IMR-90 (cell line): ENCODE results near the gene RADIL. TPM values are rescaled to one million over a fixed set of nuclear protein-coding genes. Genes with fewer than 3 reads are reported as not detected.

ENCODE experiments used
- ATAC-seq: fragments of 200-7000 bp; cut with Tn5 transposase; 2 replicates; pipeline ENCODE4 v1.9.1; 2020; ENCODE audit warnings: low read depth, mild to moderate bottlenecking, moderate library complexity
- BruUV-seq: library from RNA; stranded (reverse); fragments of 400-500 nt; replicated peaks from 2 replicates; lab custom pipeline; 2021; lab: Mats Ljungman, UMichigan
- CTCF ChIA-PET: fragments of 300-600 bp; formaldehyde crosslinking; extraction: SDS; loops from one replicate; lab custom pipeline; 2021; ENCODE audit warnings: antibody characterized with exemption; lab: Yijun Ruan, JAX
- POLR2A ChIA-PET: fragments of 300-600 bp; sonication (Branson Sonifier 250); formaldehyde crosslinking; loops from one replicate; lab custom pipeline; 2022; ENCODE audit warnings: antibody characterized with exemption; ENCODE audit not compliant: unreplicated experiment; lab: Charles Lee
- DNase-seq: peaks from one replicate; pipeline ENCODE4 v3.0.0; 2013
- H2AFZ ChIP-seq: replicated peaks from 2 replicates; pipeline ENCODE3; 2013; ENCODE audit warnings: low read length, mild to moderate bottlenecking; ENCODE audit not compliant: poor library complexity
- H2AK5ac ChIP-seq: 2 replicates; pipeline ENCODE4 v1.6.1; 2013; ENCODE audit warnings: low read depth, low read length, inconsistent platforms
- H2AK9ac ChIP-seq: replicated peaks from 2 replicates; pipeline ENCODE3; 2013; ENCODE audit warnings: mild to moderate bottlenecking, low read depth, low read length, moderate library complexity; ENCODE audit not compliant: poor library complexity
- H2BK120ac ChIP-seq: 2 replicates; pipeline ENCODE4 v1.6.1; 2013; ENCODE audit warnings: low read depth, low read length, inconsistent platforms
- H2BK15ac ChIP-seq: 3 replicates; pipeline ENCODE4 v1.6.1; 2013; ENCODE audit warnings: low read depth, low read length, inconsistent platforms
- H2BK20ac ChIP-seq: 2 replicates; pipeline ENCODE4 v1.6.1; 2013; ENCODE audit warnings: low read depth, mild to moderate bottlenecking, inconsistent platforms, low read length, moderate library complexity
- H2BK5ac ChIP-seq: 2 replicates; pipeline ENCODE4 v1.6.1; 2013; ENCODE audit warnings: mild to moderate bottlenecking, low read depth, low read length, inconsistent platforms; ENCODE audit not compliant: poor library complexity, severe bottlenecking
- H3K14ac ChIP-seq: replicated peaks from 2 replicates; pipeline ENCODE4 v1.6.1; 2013; ENCODE audit warnings: low read depth, low read length, inconsistent platforms
- H3K18ac ChIP-seq: 2 replicates; pipeline ENCODE4 v1.6.1; 2013; ENCODE audit warnings: low read depth, low read length, control low read depth
- H3K23ac ChIP-seq: 2 replicates; pipeline ENCODE4 v1.6.1; 2013; ENCODE audit warnings: low read depth, low read length, inconsistent platforms
- H3K27ac ChIP-seq: 2 replicates; pipeline ENCODE4 v1.5.1; 2013; ENCODE audit warnings: mild to moderate bottlenecking, control low read depth, low read length; ENCODE audit not compliant: insufficient read depth
- H3K27me3 ChIP-seq: 2 replicates; pipeline ENCODE4 v1.6.1; 2013; ENCODE audit warnings: low read length; ENCODE audit not compliant: control insufficient read depth, insufficient read depth
- H3K36me3 ChIP-seq: 2 replicates; pipeline ENCODE4 v1.6.1; 2013; ENCODE audit warnings: low read length, mixed read lengths; ENCODE audit not compliant: control insufficient read depth, insufficient read depth
- H3K4ac ChIP-seq: 2 replicates; pipeline ENCODE4 v1.6.1; 2013; ENCODE audit warnings: low read depth, low read length, inconsistent platforms
- H3K4me1 ChIP-seq: 2 replicates; pipeline ENCODE4 v1.6.1; 2013; ENCODE audit warnings: low read length, mixed read lengths; ENCODE audit not compliant: control insufficient read depth, insufficient read depth
- H3K4me2 ChIP-seq: 2 replicates; pipeline ENCODE4 v1.6.1; 2013; ENCODE audit warnings: low read depth, mild to moderate bottlenecking, control low read depth, low read length, moderate library complexity
- H3K4me3 ChIP-seq: 2 replicates; pipeline ENCODE4 v1.5.1; 2013; ENCODE audit warnings: low read depth, mild to moderate bottlenecking, control low read depth, low read length, moderate library complexity; ENCODE audit not compliant: insufficient read depth
- H3K56ac ChIP-seq: 2 replicates; pipeline ENCODE4 v1.6.1; 2013; ENCODE audit warnings: low read length, inconsistent platforms; ENCODE audit not compliant: insufficient read depth; ENCODE audit errors: extremely low read depth
- H3K79me1 ChIP-seq, 2 experiments: 2 replicates each; pipeline ENCODE4 v1.6.1; 2013; ENCODE audit warnings: low read length in 2 of 2, inconsistent platforms in 1 of 2, low read depth in 1 of 2
- H3K9ac ChIP-seq: 2 replicates; pipeline ENCODE4 v1.6.1; 2013; ENCODE audit warnings: low read depth, low read length, control low read depth
- H3K9me1 ChIP-seq: 2 replicates; pipeline ENCODE4 v1.6.1; 2013; ENCODE audit warnings: low read length, inconsistent platforms; ENCODE audit not compliant: insufficient read depth
- H3K9me3 ChIP-seq: 2 replicates; pipeline ENCODE4 v1.6.1; 2013; ENCODE audit warnings: low read length; ENCODE audit not compliant: control insufficient read depth, insufficient read depth
- H4K20me1 ChIP-seq: 2 replicates; pipeline ENCODE4 v1.6.1; 2013; ENCODE audit warnings: low read length, inconsistent platforms; ENCODE audit not compliant: insufficient read depth
- H4K5ac ChIP-seq: 2 replicates; pipeline ENCODE4 v1.6.1; 2013; ENCODE audit warnings: mild to moderate bottlenecking, low read depth, low read length, control low read depth
- H4K8ac ChIP-seq, 2 experiments: 2 replicates each; pipeline ENCODE4 v1.6.1; 2013; ENCODE audit warnings: low read depth in 2 of 2, low read length in 2 of 2, control low read depth in 1 of 2, inconsistent platforms in 1 of 2
- H4K91ac ChIP-seq: 2 replicates; pipeline ENCODE4 v1.6.1; 2013; ENCODE audit warnings: low read depth, low read length, inconsistent platforms; ENCODE audit not compliant: insufficient read depth
- BHLHE40 ChIP-seq: fragments of 150-350 bp; IDR thresholded peaks from 2 replicates; pipeline ENCODE4 v1.6.1; 2016; ENCODE audit warnings: mild to moderate bottlenecking, low read depth, low read length
- CEBPB ChIP-seq: IDR thresholded peaks from 2 replicates; pipeline ENCODE4 v1.6.1; 2012; ENCODE audit warnings: low read depth, low read length, improper control_type of control experiment
- CHD1 ChIP-seq: IDR thresholded peaks from 2 replicates; pipeline ENCODE4 v1.6.1; 2012; ENCODE audit warnings: low read depth, low read length, improper control_type of control experiment
- FOS ChIP-seq: fragments of 150-350 bp; IDR thresholded peaks from 2 replicates; pipeline ENCODE4 v1.6.1; 2016; ENCODE audit warnings: low read depth, low read length
- NFE2L2 ChIP-seq: fragments of 150-350 bp; IDR thresholded peaks from 2 replicates; pipeline ENCODE4 v1.6.1; 2016; ENCODE audit warnings: low read depth, mild to moderate bottlenecking, low read length
- RAD21 ChIP-seq: IDR thresholded peaks from 2 replicates; pipeline ENCODE4 v1.6.1; 2012; ENCODE audit warnings: low read length, improper control_type of control experiment
- WGBS, 2 experiments: methylation state at CpG; one replicate each; pipeline versions ENCODE4 v1.1.5 to v1.1.7; 2013; ENCODE audit warnings: missing lambda C conversion rate in 2 of 2; ENCODE audit not compliant: insufficient read length in 1 of 2; ENCODE audit errors: extremely low coverage in 2 of 2; 5-methylcytosine and 5-hydroxymethylcytosine counted together
- dilution Hi-C: fragments of 300-500 bp; cut with HindIII; formaldehyde crosslinking; loops from one replicate; pipeline ENCODE4 v1.14.3; 2018; ENCODE audit warnings: low sequenced_read_pairs; ENCODE audit not compliant: unreplicated experiment
- in situ Hi-C: fragments of 300-500 bp; cut with MboI; formaldehyde crosslinking; loops from 3 replicates; pipeline ENCODE4 v1.14.3; 2019; ENCODE audit warnings: low sequenced_read_pairs, inconsistent platforms, mixed read lengths
- intact Hi-C: fragments of 100-400 bp; cut with micrococcal nuclease; formaldehyde crosslinking; loops from 2 replicates; pipeline ENCODE4 v1.10.0; 2022
- polyA plus RNA-seq, 3 experiments: library from polyadenylated mRNA; depleted of rRNA; stranded (reverse); fragments of >200 nt; gene quantifications; 2 replicates each; pipeline ENCODE4 v1.2.3, GENCODE V29; 2012; ENCODE audit warnings: low replicate concordance in 1 of 3
- total RNA-seq: library from RNA; depleted of rRNA; stranded (reverse); fragments of >200 nt; gene quantifications from 2 replicates; pipeline ENCODE4 v1.2.3, GENCODE V29; 2012
- TF ChIP-seq, protein P1 (sequence below): conservative IDR thresholded peaks from 2 replicates; pipeline ENCODE4 v1.5.1; 2012; ENCODE audit warnings: mild to moderate bottlenecking, low read depth, low read length, improper control_type of control experiment
- TF ChIP-seq, protein P2 (sequence below): fragments of 150-350 bp; IDR thresholded peaks from 2 replicates; pipeline ENCODE4 v1.6.1; 2017; ENCODE audit warnings: mild to moderate bottlenecking, antibody characterized with exemption, low read length, low read depth

RADIL gene
- total and polyA plus RNA-seq, 2 of the 4 experiments (the other 2 are of a cell fraction): 0.18 to 0.48 TPM

DNA sequence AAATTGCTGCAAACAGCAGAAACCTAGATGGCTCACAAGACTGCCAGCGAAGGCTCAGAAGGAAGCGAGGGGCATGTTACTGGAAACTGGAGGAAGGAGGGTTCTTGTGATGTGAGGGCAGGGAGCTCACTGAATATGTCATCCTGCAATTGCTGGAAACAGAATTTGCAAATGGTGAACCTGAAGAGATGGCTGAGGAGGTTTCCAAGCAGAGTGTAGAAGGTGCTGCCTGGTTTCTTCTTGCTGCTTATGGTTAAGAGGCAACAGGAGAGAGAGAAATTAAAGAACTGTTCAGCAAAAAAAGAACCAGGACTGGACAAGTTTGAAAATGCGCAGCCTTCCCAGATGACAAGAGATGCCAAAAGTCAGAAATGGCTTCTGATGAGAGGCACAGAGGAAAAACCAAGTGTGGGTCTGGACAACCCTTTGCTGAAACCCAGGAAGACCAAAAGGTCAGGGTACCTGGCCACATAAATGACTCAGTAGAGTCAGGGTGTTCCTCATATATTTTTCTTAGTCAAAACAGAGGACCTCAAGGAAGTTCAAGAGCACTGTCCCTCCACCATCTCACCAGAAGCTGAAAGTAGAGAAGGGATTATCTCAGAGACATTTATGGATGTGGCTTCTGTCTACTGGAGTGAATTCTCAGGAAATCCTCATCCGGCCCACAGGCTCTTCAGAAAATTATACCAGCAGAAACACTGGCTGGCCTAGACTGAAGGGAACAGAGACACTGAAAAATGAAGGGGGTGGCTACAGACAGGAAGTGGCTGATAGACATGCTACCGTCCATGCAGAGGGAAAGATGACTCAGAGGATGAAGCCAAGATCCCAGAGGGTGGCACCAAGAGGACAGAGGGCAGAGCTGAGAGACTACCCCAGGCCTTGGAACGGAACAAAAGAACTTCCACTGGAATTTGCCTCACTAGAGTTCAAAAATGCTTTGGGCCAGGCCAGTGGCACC, 31.8 kb downstream of the RADIL start:
- Histone ChIP-seq H2AFZ (no peak overlapping the region), H2BK15ac (no peak overlapping the region), H3K56ac (no peak overlapping the region), H2AK5ac (no peak overlapping the region), H4K5ac (no peak overlapping the region), H3K9ac (no peak overlapping the region), H4K91ac (no peak overlapping the region), H2AK9ac (no peak overlapping the region), H2BK20ac (no peak overlapping the region), H2BK120ac (no peak overlapping the region), H3K79me1 (no peaks in the 10 kb centered on the region), H4K8ac (no peak overlapping the region), H3K18ac (no peak overlapping the region), H3K4me3 (no peak overlapping the region), H3K23ac (no peak overlapping the region), H3K9me3 (peaks cover 4% of the 10 kb centered on the region), H3K4me2 (no peak overlapping the region), H4K20me1 (no peaks in the 10 kb centered on the region), H3K36me3 (no peaks in the 10 kb centered on the region), H3K9me1 (no peaks in the 10 kb centered on the region), H3K4ac (no peak overlapping the region), H2BK5ac (no peak overlapping the region), H3K14ac (no peak overlapping the region), H3K27me3 (no peaks in the 10 kb centered on the region; the same call in 1 of the 2 replicates), H3K27ac (no peak overlapping the region), H3K4me1 (peaks cover 2% of the 10 kb centered on the region; the same call in 1 of the 2 replicates)
- in situ Hi-C loops (no loop called here), dilution Hi-C loops (no loop called here), intact Hi-C loops (no loop called here)
- CTCF ChIA-PET: interaction anchor here (0.6 kb wide), 1 partner anchor 11 kb away, joined by 4 read pairs; no protein-coding TSS in a partner anchor
- POLR2A ChIA-PET: no interaction called here
- DNase-seq (no peak), ATAC-seq (no peak)
- TF ChIP-seq FOS (no peak), NFE2L2 (no peak), CHD1 (no peak), CEBPB (no peak), RAD21 (no peak), BHLHE40 (no peak)
- TF ChIP-seq, protein P1, sequence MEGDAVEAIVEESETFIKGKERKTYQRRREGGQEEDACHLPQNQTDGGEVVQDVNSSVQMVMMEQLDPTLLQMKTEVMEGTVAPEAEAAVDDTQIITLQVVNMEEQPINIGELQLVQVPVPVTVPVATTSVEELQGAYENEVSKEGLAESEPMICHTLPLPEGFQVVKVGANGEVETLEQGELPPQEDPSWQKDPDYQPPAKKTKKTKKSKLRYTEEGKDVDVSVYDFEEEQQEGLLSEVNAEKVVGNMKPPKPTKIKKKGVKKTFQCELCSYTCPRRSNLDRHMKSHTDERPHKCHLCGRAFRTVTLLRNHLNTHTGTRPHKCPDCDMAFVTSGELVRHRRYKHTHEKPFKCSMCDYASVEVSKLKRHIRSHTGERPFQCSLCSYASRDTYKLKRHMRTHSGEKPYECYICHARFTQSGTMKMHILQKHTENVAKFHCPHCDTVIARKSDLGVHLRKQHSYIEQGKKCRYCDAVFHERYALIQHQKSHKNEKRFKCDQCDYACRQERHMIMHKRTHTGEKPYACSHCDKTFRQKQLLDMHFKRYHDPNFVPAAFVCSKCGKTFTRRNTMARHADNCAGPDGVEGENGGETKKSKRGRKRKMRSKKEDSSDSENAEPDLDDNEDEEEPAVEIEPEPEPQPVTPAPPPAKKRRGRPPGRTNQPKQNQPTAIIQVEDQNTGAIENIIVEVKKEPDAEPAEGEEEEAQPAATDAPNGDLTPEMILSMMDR: no peak
- TF ChIP-seq, protein P2, sequence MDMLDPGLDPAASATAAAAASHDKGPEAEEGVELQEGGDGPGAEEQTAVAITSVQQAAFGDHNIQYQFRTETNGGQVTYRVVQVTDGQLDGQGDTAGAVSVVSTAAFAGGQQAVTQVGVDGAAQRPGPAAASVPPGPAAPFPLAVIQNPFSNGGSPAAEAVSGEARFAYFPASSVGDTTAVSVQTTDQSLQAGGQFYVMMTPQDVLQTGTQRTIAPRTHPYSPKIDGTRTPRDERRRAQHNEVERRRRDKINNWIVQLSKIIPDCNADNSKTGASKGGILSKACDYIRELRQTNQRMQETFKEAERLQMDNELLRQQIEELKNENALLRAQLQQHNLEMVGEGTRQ: no peak
- BruUV-seq: no TSS peak
- WGBS, 2 experiments: 65% methylated on average over 4 of the region's 6 CpGs; no CpG with 5 or more reads in 1 of the 2 experiments
